HepG2 (cell line): ENCODE data around the gene DNMBP. TPM values are rescaled to one million over a fixed set of nuclear protein-coding genes. Genes with fewer than 3 reads are reported as not detected.

Experiments used
- ATAC-seq: fragments of 200-7000 bp; cut with Tn5 transposase; 3 replicates; pipeline ENCODE4 v1.9.1; 2020; ENCODE audit warnings: mild to moderate bottlenecking, moderate library complexity
- BruUV-seq: library from RNA; stranded (reverse); fragments of 400-500 nt; replicated peaks from 2 replicates; lab custom pipeline; 2021; lab: Mats Ljungman, UMichigan
- CTCF ChIA-PET: fragments of 300-600 bp; formaldehyde crosslinking; extraction: SDS; loops from one replicate; lab custom pipeline; 2021; ENCODE audit warnings: low total read pairs, inconsistent platforms, low intra/inter-chr PET ratio; lab: Yijun Ruan, JAX
- POLR2A ChIA-PET: fragments of 350-600 bp; sonication (Branson Sonifier 250); formaldehyde crosslinking; loops from one replicate; lab custom pipeline; 2020; ENCODE audit warnings: antibody characterized with exemption, inconsistent platforms; lab: Yijun Ruan, JAX
- DNase-seq: peaks from one replicate; pipeline ENCODE4 v3.0.0-alpha.2; 2015; ENCODE audit warnings: low spot score
- FAIRE-seq: peaks from 3 replicates; lab custom pipeline; 2011; peaks lifted over from hg19 to GRCh38; lab: Jason Lieb, UNC
- H2AFZ ChIP-seq: one replicate; pipeline ENCODE4 v1.6.1; 2011; ENCODE audit warnings: low read length, inconsistent platforms
- H3K27ac ChIP-seq: fragments of 300-600 bp; 3 replicates; pipeline ENCODE4 v1.8.0; 2011; ENCODE audit warnings: mixed run types, mild to moderate bottlenecking, mixed read lengths, low read length, inconsistent platforms; ENCODE audit not compliant: insufficient read depth; ENCODE audit errors: extremely low read length
- H3K27me3 ChIP-seq, 2 experiments: fragments of 200-600 bp in 1 of 2; 2 replicates in 1 of 2; 3 replicates in 1 of 2; pipeline versions ENCODE4 v1.6.0 to v1.8.0; 2011; ENCODE audit warnings: low read length in 2 of 2, mild to moderate bottlenecking in 2 of 2, moderate library complexity in 2 of 2, inconsistent platforms in 1 of 2; ENCODE audit not compliant: insufficient read depth in 2 of 2, control insufficient read depth in 1 of 2
- H3K36me3 ChIP-seq, 2 experiments: fragments of 200-600 bp in 1 of 2; replicated peaks in 1 of 2; 2 replicates in 1 of 2; 3 replicates in 1 of 2; pipeline versions ENCODE4 v1.5.1 to v1.8.0; 2011; ENCODE audit warnings: low read length in 2 of 2, inconsistent platforms in 1 of 2; ENCODE audit not compliant: insufficient read depth in 2 of 2, control insufficient read depth in 1 of 2
- H3K4me1 ChIP-seq: 2 replicates; pipeline ENCODE4 v1.5.1; 2012; ENCODE audit warnings: low read length, inconsistent platforms; ENCODE audit not compliant: insufficient read depth
- H3K4me2 ChIP-seq: 2 replicates; pipeline ENCODE4 v1.6.0; 2011; ENCODE audit warnings: low read depth, low read length, inconsistent platforms
- H3K4me3 ChIP-seq, 3 experiments: fragments of 200-600 bp in 1 of 3; sonication (generic), shearing (Covaris generic) in 1 of 3; replicated peaks in 1 of 3; 2 replicates each; pipeline ENCODE4 v1.5.1; 2011 to 2016; ENCODE audit warnings: low read length in 3 of 3, inconsistent platforms in 2 of 3, low read depth in 2 of 3, mild to moderate bottlenecking in 2 of 3, control low read depth in 1 of 3, mixed read lengths in 1 of 3; ENCODE audit not compliant: insufficient read depth in 1 of 3
- H3K79me2 ChIP-seq: one replicate; pipeline ENCODE4 v1.6.1; 2011; ENCODE audit warnings: low read length, inconsistent platforms; ENCODE audit not compliant: insufficient read depth
- H3K9ac ChIP-seq: 2 replicates; pipeline ENCODE4 v1.6.0; 2011; ENCODE audit warnings: mild to moderate bottlenecking, low read depth, low read length, inconsistent platforms; ENCODE audit not compliant: insufficient read depth
- H3K9me3 ChIP-seq: 2 replicates; pipeline ENCODE4 v1.5.1; 2012; ENCODE audit warnings: mild to moderate bottlenecking, low read length
- H4K20me1 ChIP-seq: 2 replicates; pipeline ENCODE4 v1.6.0; 2011; ENCODE audit warnings: inconsistent platforms, mild to moderate bottlenecking, low read length, moderate library complexity; ENCODE audit not compliant: insufficient read depth
- ARNT ChIP-seq: fragments of 450-650 bp; IDR thresholded peaks from 2 replicates; pipeline ENCODE4 v1.6.1; 2017
- ATF7-NPFF ChIP-seq: sonication (generic); formaldehyde crosslinking; IDR thresholded peaks from 2 replicates; pipeline ENCODE4 v1.8.1; 2023; ENCODE audit warnings: mild to moderate bottlenecking, low read depth, missing genetic modification reagents, moderate library complexity
- GABPB1 ChIP-seq: IDR thresholded peaks from 2 replicates; pipeline ENCODE4 v1.6.1; 2016; ENCODE audit warnings: mild to moderate bottlenecking, missing genetic modification reagents, moderate library complexity, missing compliant biosample characterization
- GATA4 ChIP-seq: sonication (generic); IDR thresholded peaks from 2 replicates; pipeline ENCODE4 v1.6.1; 2016; ENCODE audit warnings: antibody characterized with exemption, low read depth, borderline replicate concordance
- HMG20A ChIP-seq: IDR thresholded peaks from 2 replicates; pipeline ENCODE4 v1.6.1; 2016; ENCODE audit warnings: borderline replicate concordance
- MBD4 ChIP-seq: IDR thresholded peaks from 2 replicates; pipeline ENCODE4 v1.6.1; 2012; ENCODE audit warnings: low read length, inconsistent platforms, borderline replicate concordance
- RFX3 ChIP-seq: IDR thresholded peaks from 2 replicates; pipeline ENCODE4 v1.6.1; 2016; ENCODE audit warnings: missing biosample characterization, missing genetic modification reagents
- SIX1 ChIP-seq: sonication (generic); formaldehyde crosslinking; IDR thresholded peaks from 2 replicates; pipeline ENCODE4 v1.4.0; 2020; ENCODE audit warnings: missing genetic modification reagents, borderline replicate concordance
- SSRP1 ChIP-seq: IDR thresholded peaks from 2 replicates; pipeline ENCODE4 v1.6.1; 2016; ENCODE audit warnings: control low read depth
- TP53 ChIP-seq: sonication (generic); formaldehyde crosslinking; conservative IDR thresholded peaks from 2 replicates; pipeline ENCODE4 v1.4.0; 2020; ENCODE audit warnings: missing genetic modification reagents
- ZNF644 ChIP-seq: IDR thresholded peaks from 2 replicates; pipeline ENCODE4 v1.6.1; 2016; ENCODE audit warnings: low read depth
- WGBS: methylation state at CpG from one replicate; pipeline ENCODE4 v1.1.6; 2017; ENCODE audit warnings: low lambda C conversion rate; 5-methylcytosine and 5-hydroxymethylcytosine counted together
- in situ Hi-C: cut with HindIII; loops from 2 replicates; pipeline ENCODE4 v1.10.0; 2017; ENCODE audit warnings: low pct_unique_long_range_greater_than_20kb; ENCODE audit not compliant: extremely low pct_ligation_motif_present
- intact Hi-C: fragments of 100-400 bp; cut with micrococcal nuclease; formaldehyde crosslinking; loops from one replicate; pipeline ENCODE4 v1.10.0; 2022; ENCODE audit not compliant: unreplicated experiment
- polyA plus RNA-seq, 8 experiments: library from polyadenylated mRNA; depleted of rRNA in 3 of 8; stranded (reverse) in 7 of 8; unstranded in 1 of 8; fragments of >200 nt; fragmentation: Illumina TruSeq in 4 of 8; extraction: Trizol in 4 of 8; gene quantifications; 2 replicates each; pipeline versions ENCODE4 v1.2.1 to v1.2.3, GENCODE V29; 2011 to 2016; ENCODE audit warnings: low read depth in 4 of 8, missing spikeins in 1 of 8, mixed read lengths in 1 of 8; ENCODE audit not compliant: insufficient read depth in 1 of 8
- total RNA-seq, 5 experiments: library from RNA; depleted of rRNA; stranded (reverse); fragments of >200 nt; fragmentation: Illumina TruSeq; extraction: Trizol; gene quantifications; 2 replicates each; pipeline ENCODE4 v1.2.3, GENCODE V29; 2016; ENCODE audit warnings: low read depth in 1 of 5
- TF ChIP-seq, protein P1 (sequence below): sonication (generic); formaldehyde crosslinking; IDR thresholded peaks from 2 replicates; pipeline ENCODE4 v1.4.0; 2020; ENCODE audit warnings: missing genetic modification reagents
- TF ChIP-seq, protein P2 (sequence below): sonication (generic); formaldehyde crosslinking; IDR thresholded peaks from 2 replicates; pipeline ENCODE4 v1.9.0; 2021; ENCODE audit warnings: missing genetic modification reagents, borderline replicate concordance
- TF ChIP-seq, protein P3 (sequence below): IDR thresholded peaks from 2 replicates; pipeline ENCODE4 v1.6.1; 2016; ENCODE audit warnings: control low read depth

Gene DNMBP
- total and polyA plus RNA-seq, 2 of the 13 experiments (the other 11 are each of a cell fraction or from before 2014, with no cell fraction given): 3.6 to 6.3 TPM

DNA sequence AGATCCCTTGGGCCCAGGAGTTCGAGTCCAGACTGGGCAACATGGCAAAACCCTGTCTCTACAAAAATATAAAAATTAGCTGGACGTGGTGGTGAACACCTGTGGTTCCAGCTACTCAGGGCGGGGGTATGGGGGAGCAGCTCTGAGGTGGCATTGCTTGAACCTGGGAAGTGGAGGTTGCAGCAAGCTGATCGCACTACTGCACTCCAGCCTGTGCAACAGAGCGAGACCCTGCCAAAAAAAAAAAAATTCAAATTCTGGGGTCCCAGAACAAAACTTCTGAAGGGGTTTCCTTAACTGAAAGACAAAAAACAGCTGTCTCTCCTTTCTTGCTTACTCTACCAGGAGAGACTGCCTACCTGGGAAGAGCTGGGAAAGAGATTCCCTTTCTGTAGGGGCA lies 27.0 kb downstream of the DNMBP start:
- BruUV-seq: no TSS peak
- no peak for FAIRE-seq
- no peak for DNase-seq
- Histone ChIP-seq H3K9ac (no peak overlapping the region), H3K27ac (no peak overlapping the region), H3K27me3 (no peaks in the 10 kb centered on the region), H3K36me3 (no peaks in the 10 kb centered on the region), H3K79me2 (no peaks in the 10 kb centered on the region), H2AFZ (no peak overlapping the region), H4K20me1 (no peaks in the 10 kb centered on the region), H3K4me2 (no peak overlapping the region), H3K4me1 (peaks cover 16% of the 10 kb centered on the region), H3K4me3 (no peak overlapping the region), H3K9me3 (no peaks in the 10 kb centered on the region)
- TF ChIP-seq SIX1 (CRISPR knock-in tag): no peak
- TF ChIP-seq HMG20A: no peak
- TF ChIP-seq ZNF644 (CRISPR knock-in tag): no peak
- TF ChIP-seq, protein P1, sequence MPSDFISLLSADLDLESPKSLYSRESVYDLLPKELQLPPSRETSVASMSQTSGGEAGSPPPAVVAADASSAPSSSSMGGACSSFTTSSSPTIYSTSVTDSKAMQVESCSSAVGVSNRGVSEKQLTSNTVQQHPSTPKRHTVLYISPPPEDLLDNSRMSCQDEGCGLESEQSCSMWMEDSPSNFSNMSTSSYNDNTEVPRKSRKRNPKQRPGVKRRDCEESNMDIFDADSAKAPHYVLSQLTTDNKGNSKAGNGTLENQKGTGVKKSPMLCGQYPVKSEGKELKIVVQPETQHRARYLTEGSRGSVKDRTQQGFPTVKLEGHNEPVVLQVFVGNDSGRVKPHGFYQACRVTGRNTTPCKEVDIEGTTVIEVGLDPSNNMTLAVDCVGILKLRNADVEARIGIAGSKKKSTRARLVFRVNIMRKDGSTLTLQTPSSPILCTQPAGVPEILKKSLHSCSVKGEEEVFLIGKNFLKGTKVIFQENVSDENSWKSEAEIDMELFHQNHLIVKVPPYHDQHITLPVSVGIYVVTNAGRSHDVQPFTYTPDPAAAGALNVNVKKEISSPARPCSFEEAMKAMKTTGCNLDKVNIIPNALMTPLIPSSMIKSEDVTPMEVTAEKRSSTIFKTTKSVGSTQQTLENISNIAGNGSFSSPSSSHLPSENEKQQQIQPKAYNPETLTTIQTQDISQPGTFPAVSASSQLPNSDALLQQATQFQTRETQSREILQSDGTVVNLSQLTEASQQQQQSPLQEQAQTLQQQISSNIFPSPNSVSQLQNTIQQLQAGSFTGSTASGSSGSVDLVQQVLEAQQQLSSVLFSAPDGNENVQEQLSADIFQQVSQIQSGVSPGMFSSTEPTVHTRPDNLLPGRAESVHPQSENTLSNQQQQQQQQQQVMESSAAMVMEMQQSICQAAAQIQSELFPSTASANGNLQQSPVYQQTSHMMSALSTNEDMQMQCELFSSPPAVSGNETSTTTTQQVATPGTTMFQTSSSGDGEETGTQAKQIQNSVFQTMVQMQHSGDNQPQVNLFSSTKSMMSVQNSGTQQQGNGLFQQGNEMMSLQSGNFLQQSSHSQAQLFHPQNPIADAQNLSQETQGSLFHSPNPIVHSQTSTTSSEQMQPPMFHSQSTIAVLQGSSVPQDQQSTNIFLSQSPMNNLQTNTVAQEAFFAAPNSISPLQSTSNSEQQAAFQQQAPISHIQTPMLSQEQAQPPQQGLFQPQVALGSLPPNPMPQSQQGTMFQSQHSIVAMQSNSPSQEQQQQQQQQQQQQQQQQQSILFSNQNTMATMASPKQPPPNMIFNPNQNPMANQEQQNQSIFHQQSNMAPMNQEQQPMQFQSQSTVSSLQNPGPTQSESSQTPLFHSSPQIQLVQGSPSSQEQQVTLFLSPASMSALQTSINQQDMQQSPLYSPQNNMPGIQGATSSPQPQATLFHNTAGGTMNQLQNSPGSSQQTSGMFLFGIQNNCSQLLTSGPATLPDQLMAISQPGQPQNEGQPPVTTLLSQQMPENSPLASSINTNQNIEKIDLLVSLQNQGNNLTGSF (CRISPR knock-in tag): no peak
- no peak for TF ChIP-seq MBD4
- no peak for TF ChIP-seq ATF7-NPFF
- no peak for TF ChIP-seq RFX3
- no peak for TF ChIP-seq TP53
- TF ChIP-seq, protein P2, sequence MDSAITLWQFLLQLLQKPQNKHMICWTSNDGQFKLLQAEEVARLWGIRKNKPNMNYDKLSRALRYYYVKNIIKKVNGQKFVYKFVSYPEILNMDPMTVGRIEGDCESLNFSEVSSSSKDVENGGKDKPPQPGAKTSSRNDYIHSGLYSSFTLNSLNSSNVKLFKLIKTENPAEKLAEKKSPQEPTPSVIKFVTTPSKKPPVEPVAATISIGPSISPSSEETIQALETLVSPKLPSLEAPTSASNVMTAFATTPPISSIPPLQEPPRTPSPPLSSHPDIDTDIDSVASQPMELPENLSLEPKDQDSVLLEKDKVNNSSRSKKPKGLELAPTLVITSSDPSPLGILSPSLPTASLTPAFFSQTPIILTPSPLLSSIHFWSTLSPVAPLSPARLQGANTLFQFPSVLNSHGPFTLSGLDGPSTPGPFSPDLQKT (CRISPR knock-in tag): no peak
- TF ChIP-seq, protein P3, sequence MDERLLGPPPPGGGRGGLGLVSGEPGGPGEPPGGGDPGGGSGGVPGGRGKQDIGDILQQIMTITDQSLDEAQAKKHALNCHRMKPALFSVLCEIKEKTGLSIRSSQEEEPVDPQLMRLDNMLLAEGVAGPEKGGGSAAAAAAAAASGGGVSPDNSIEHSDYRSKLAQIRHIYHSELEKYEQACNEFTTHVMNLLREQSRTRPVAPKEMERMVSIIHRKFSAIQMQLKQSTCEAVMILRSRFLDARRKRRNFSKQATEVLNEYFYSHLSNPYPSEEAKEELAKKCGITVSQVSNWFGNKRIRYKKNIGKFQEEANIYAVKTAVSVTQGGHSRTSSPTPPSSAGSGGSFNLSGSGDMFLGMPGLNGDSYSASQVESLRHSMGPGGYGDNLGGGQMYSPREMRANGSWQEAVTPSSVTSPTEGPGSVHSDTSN (CRISPR knock-in tag): no peak
- no peak for TF ChIP-seq ARNT
- no peak for TF ChIP-seq GATA4
- TF ChIP-seq SSRP1 (CRISPR knock-in tag): no peak
- TF ChIP-seq GABPB1: no peak
- ATAC-seq: no peak
- CTCF ChIA-PET: no interaction called here
- intact Hi-C loops: no loop called here
- in situ Hi-C loops: no loop called here
- 95% methylated on average over 5 of the region's 5 CpGs for WGBS
- POLR2A ChIA-PET: no interaction called here
